Measurements from ENCODE around the gene LRMDA.
"Not testable (repeated sequence)": the region's sequence is repeated elsewhere in the genome, so short reads cannot be mapped to it uniquely, and the experiment has no call there.

The LRMDA gene

GRCh38 chr10:76126607-76127527, 695.4 kb downstream of the LRMDA start:
- DNase-seq (ENCODE audit: low spot score), result no peak

DNA sequence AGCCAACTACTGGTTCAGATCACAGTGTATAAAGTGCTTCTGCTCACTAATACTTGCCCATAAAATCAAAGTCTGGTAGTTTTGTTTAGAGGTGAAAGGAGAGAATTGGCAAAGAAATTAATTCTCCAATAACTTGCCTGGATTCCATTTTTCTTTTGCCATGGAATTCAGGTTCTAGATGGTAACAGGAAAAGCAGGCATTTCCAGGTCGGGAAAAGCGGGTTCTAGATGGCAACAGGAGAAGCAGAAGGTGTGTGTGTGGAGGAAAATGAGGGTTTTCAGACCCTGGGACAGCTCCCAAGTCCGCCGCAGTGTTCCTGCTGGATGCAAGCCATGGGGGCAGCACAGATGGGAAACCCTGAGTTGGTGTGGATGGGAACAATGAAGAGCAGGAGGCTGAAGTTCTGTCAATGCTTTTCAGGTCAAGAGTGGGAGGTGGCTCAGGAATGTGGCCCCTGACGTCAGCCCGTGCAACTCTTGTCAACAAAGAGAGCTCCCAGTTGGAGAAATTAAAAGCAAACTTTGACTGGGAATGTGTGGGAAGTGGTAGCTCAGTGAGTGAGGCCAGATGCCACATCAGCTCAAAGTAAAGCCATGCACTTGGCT, 696.7 kb downstream of the LRMDA start:
- no peak for DNase-seq (ENCODE audit: low spot score)

DNA sequence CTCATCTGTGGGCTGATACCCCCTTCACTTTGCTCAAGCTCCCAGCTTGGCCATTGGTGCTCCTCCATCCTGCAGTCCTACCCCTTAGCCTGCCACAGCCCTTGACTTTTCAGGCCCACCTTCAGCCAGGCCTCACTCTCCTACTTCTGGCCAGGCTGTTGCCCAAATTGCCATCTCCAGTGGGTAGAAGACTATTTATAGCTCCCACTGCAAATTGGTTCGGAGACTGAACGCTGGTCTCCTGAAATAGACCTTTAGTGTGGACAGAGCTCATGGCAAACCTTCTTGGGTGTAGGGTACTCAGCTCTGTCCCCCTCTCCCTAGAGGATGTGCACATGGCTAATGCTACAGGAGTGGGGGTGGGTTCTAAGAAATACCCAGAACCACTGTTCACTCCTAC, 697.8 kb downstream of the LRMDA start:
- no peak for DNase-seq (ENCODE audit: low spot score)

GRCh38 chr10:76130892-76131291, 699.5 kb downstream of the LRMDA start:
- DNase-seq (ENCODE audit: low spot score), result no peak

DNA sequence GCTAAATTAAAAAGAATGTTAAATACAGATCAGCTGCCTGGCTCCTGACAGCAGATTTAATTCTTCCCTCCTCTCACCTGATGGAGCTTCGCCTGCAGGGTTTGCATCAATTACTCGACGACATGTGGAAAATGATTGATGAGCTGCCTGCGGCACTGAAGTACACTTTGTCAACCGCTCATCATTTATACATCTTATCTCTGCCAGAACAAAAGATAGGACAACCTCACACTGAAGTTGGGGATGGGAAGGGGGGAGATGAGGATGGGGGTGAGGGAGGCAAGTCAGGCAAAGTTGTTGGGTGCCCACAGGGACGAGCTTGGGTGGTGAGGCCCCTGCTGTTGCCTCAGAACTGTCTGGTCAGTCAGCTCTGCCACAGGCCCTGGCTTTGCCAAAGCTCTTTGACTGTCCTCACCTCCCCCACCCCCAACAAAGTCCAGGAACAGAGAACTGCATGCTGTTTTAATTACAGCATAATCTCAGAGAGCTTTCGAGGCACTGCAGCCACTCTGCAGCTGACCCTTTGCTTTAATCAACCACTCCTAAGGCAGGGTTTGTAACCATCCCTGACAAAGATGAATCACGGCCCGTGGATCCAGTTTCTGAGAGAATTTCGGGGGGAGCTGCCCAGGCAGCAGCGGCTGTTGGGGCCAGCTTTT, 702.3 kb downstream of the LRMDA start:
- no peak for DNase-seq (ENCODE audit: low spot score)

- no peak for DNase-seq (ENCODE audit: low spot score)
Measured at GRCh38 chr10:76136961-76137360, 705.5 kb downstream of the LRMDA start.

GRCh38 chr10:76138286-76138685, 706.9 kb downstream of the LRMDA start:
- DNase-seq (ENCODE audit: low spot score), result no peak

DNA sequence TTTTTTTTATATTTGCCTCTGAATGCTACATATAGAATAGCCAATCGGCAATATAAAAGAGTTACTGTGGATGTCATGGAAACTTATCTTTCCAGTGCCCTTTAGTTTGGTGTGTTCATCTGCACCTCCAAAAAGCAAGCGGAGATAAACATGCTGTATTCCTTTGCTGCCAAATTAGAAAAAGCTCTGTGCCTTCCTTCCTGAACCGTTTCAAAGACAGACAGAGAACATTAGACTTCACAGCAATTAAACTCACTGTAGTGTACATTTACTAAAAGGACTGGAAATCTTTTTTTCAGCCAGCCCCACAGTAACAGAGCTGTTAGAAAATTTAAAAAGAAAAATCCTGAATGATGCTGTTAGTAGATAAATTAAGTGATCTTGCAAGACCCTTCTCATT, 707.5 kb downstream of the LRMDA start:
- no peak for DNase-seq (ENCODE audit: low spot score)

- DNase-seq (ENCODE audit: low spot score), result no peak
Measured at GRCh38 chr10:76139431-76139830, 708.0 kb downstream of the LRMDA start.

DNA sequence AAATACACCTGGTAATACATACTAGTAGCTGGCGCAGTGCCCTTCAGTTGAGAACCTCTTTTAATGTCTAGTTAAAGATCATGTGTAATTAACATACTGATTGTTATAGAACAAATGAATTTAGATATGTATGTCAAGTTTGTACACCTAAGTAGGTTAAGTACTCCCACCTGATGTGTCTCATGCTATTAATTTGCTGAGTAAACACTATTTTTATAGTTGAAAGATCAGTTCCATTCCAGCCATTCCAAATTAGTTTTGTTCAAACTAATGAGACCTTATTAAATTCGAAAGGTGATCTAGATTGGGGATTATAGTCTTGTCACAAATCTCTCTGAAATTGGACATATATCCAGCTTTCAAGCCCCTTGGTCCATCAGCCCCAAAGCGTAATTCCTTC, 710.0 kb downstream of the LRMDA start:
- no peak for DNase-seq (ENCODE audit: low spot score)

- DNase-seq (ENCODE audit: low spot score), result not testable (repeated sequence)
Measured at GRCh38 chr10:76148217-76148616, 716.8 kb downstream of the LRMDA start.

DNA sequence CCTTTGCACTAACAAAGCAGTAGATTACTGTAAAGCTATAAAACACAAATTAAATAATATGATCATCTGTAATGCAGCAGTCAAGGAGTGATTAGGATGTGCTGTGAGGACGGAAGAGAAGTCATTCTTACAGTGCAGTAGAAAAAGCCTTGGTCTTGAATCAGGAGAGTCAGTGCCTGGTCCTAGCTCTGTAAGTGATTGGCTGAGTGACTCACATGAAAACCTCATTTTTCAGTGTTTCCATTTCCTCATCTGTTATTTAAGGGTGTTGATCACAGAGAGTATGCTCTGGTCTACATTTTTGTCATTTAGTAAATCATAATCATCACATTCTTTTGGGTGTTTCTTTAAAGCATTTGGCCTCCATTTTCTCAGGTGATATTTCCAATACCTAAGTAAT, 717.8 kb downstream of the LRMDA start:
- DNase-seq (ENCODE audit: low spot score), result no peak

DNA sequence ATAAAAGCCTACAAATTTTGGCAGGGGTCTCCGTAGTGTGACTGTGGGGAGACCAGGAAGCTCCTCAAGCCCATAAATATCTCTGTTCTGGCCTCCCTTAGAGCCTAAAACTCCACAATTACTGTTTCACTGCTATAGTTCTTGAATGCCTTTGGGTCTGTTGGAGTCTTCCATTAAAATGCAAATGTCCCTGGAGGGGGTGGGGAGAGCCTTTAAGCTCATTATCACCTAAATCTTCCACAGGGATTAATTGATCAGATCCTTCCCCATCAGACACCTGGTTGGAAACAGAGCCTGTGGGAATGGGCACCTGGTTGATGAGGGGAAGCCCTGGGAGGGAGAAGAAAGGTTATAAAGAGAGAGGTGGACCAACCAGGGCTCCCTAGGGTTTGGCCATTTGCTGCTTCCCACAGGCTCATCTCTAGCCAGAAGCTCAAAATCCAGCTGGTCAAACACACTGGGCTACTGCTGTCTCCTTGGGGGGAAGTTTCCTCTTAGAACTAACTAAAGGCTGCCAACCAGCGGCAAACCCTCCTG, 718.2 kb downstream of the LRMDA start:
- DNase-seq (ENCODE audit: low spot score), result no peak

DNA sequence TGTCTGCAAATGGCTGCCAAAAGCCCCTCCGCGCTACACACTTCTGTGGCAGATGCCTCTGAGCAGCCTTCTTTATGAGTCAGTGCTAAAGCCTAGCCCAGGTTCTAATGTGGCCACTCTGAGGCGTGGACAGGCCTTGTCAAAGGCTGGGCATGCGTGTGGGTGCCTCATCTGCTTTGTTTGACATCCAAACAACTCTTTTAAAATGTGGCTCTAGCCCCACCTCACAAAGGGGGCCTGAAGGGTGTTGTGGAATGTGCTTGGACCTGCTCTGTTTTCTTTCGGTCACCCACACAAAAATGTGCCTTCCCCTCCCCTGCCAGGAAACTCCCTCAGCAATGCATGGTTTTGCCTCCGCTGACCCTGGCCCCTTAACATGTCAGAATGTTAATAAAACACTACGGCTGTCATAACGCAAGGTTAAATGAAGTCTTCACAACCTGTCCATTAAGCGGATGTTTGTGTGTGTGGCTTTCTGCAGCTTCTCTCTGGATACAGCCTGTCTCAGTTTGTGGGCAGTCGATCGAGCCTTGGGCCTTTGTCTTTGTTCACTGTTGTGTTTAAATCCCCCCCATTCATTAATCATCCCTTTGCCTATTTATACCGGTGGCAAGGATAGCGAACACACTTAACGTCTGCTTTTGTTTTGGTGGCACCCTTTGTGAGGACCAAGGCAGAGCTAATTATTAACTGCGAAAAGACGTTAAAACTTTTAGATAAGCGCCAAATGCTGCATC, 718.9 kb downstream of the LRMDA start:
- DNase-seq (ENCODE audit: low spot score), result no peak

GRCh38 chr10:76150876-76151288, 719.5 kb downstream of the LRMDA start:
- no peak for DNase-seq (ENCODE audit: low spot score)

- DNase-seq (ENCODE audit: low spot score), result no peak
Measured at GRCh38 chr10:76152186-76152585, 720.8 kb downstream of the LRMDA start.

DNA sequence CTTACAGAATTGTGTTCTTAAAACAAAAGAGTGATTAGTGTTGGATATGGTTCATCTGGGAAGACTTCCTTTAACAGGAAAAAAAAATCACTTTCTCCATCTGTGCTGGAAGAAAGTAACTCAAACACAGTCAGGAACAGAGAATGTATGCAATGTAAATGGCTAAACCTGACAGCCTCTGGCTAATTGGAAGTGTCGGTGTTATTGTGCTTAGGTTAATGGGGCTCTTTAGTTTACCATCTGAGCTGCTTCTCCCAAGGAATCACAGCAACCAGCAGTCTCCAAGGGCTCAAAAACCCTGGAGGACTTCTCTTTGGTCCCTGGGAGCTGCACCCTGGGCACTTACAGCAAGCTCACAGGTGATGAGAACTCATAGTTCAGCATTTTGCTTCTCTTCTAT, 724.5 kb downstream of the LRMDA start:
- DNase-seq (ENCODE audit: low spot score), result no peak

DNA sequence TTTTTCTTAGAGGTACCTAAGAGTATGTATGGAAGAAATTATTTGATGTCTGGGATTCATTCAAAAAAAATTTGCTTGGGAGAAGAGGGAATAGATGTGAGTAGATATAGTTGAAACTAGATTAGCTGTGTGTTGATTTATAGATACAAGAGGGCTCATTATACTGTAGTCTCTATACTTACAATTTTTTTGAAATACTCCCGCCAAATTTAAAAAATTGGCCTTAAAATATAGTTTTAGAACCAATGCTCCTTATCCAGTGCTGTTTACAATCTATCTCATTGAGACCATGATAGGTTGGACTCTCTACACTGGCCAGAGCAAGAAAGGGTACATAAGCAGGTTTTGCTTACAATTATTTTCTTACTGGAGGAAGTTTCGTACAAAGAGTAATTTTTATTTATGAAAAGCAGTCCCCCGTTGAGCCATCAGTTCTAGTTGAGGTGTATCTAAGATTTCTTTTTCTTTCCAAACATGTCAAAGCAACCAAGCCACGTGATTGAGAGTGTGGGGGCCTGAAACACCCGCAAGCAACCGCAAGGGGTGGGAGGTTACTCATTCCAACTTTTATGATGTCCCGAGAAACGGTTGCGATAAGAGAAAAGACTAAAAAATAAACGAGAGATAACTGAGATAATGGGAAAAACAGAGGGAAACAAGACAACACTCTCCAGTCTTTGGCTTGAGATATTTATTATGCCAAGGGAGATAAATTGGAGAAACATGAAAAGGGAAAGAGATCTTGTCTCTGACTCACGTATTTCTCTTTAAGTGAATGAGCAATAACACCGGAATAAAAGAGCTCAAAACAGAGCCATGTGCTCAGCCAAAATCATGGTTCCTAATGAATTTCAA, 729.2 kb downstream of the LRMDA start:
- DNase-seq (ENCODE audit: low spot score), result no peak

GRCh38 chr10:76161301-76161582, 729.8 kb downstream of the LRMDA start:
- DNase-seq (ENCODE audit: low spot score), result no peak

- no peak for DNase-seq (ENCODE audit: low spot score)
Measured at GRCh38 chr10:76168437-76168836, 737.0 kb downstream of the LRMDA start.

DNA sequence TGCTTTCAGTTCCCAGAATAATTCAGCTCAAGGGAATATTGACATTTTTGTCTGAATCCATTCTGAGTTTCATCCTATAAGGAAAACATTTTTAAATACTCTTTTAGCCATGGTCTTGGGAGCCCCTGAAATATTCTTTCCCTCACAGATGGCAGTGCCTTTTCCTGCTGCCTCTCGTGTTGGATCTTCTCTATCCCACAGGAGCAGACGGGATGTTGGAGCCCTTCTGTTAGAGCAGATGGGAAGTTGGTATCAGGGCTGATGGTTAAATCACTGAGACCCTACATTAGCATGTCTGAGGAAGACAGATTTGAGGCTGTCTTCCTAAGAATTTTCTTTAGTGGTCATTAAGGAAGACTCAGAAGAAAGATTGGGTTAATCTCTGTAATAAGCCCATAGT, 737.8 kb downstream of the LRMDA start:
- DNase-seq (ENCODE audit: low spot score), result no peak
